PC-3 (cell line): Measurements from ENCODE around the gene KIF17.

Experiments
- CTCF ChIP-seq: fragments of 300-600 bp; sonication (generic); conservative IDR thresholded peaks from 2 replicates; pipeline ENCODE4 v1.5.1; 2017; ENCODE audit warnings: antibody characterized with exemption, low read depth, mild to moderate bottlenecking, low read length
- EZH2 ChIP-seq: fragments of 300-600 bp; sonication (generic); IDR thresholded peaks from one replicate; pipeline ENCODE4 v1.6.1; 2017; ENCODE audit warnings: antibody characterized with exemption, mild to moderate bottlenecking, low read length; ENCODE audit not compliant: unreplicated experiment

GRCh38 chr1:20685099-20685662 lies 32.6 kb downstream of the KIF17 start:
- TF ChIP-seq CTCF (no peak), EZH2 (no peak)
